GM12878 (cell line): ENCODE results near the gene METTL9.
"Not testable (repeated sequence)": the region's sequence is repeated elsewhere in the genome, so short reads cannot be mapped to it uniquely, and the experiment has no call there.

Source experiments
- ATF2 ChIP-seq: IDR thresholded peaks from 2 replicates; pipeline ENCODE4 v1.6.1; 2012; ENCODE audit warnings: low read length, inconsistent platforms
- BACH1 ChIP-seq: fragments of 450-650 bp; IDR thresholded peaks from 2 replicates; pipeline ENCODE4 v1.6.1; 2017; ENCODE audit warnings: mild to moderate bottlenecking, borderline replicate concordance
- CREB1 ChIP-seq: IDR thresholded peaks from 2 replicates; pipeline ENCODE4 v1.6.1; 2012; ENCODE audit warnings: low read depth, mild to moderate bottlenecking, inconsistent platforms
- CTCF ChIP-seq, 3 experiments: IDR thresholded peaks in 2 of 3; conservative IDR thresholded peaks in 1 of 3; 2 replicates each; pipeline ENCODE4 v1.5.1; 2011; ENCODE audit warnings: low read depth in 3 of 3, low read length in 3 of 3, mild to moderate bottlenecking in 3 of 3, control low read depth in 2 of 3, moderate library complexity in 2 of 3, inconsistent platforms in 1 of 3, mixed read lengths in 1 of 3; ENCODE audit not compliant: control insufficient read depth in 2 of 3, insufficient read depth in 1 of 3; ENCODE audit errors: extremely low read depth in 1 of 3
- EZH2 ChIP-seq: IDR thresholded peaks from 2 replicates; pipeline ENCODE4 v1.6.1; 2012; ENCODE audit warnings: low read depth, mild to moderate bottlenecking, control low read depth, inconsistent platforms, low read length, borderline replicate concordance; ENCODE audit not compliant: control insufficient read depth
- POLR2A ChIP-seq: IDR thresholded peaks from 2 replicates; pipeline ENCODE4 v1.6.1; 2011; ENCODE audit warnings: low read depth, mild to moderate bottlenecking, low read length
- POLR2AphosphoS5 ChIP-seq: IDR thresholded peaks from 2 replicates; pipeline ENCODE4 v1.6.1; 2011; ENCODE audit warnings: mild to moderate bottlenecking, low read length, inconsistent platforms
- REST ChIP-seq: IDR thresholded peaks from 2 replicates; pipeline ENCODE4 v1.6.1; 2012; ENCODE audit warnings: mild to moderate bottlenecking, low read depth, low read length
- RFX5 ChIP-seq: IDR thresholded peaks from 2 replicates; pipeline ENCODE4 v1.6.1; 2011; ENCODE audit warnings: low read depth, low read length, improper control_type of control experiment
- SIX5 ChIP-seq: IDR thresholded peaks from 2 replicates; pipeline ENCODE4 v1.6.1; 2011; ENCODE audit warnings: mild to moderate bottlenecking, low read depth, low read length, moderate library complexity; ENCODE audit not compliant: severe bottlenecking
- ZNF384 ChIP-seq: IDR thresholded peaks from 2 replicates; pipeline ENCODE4 v1.6.1; 2012; ENCODE audit warnings: low read depth, mild to moderate bottlenecking, low read length, improper control_type of control experiment, borderline replicate concordance

GRCh38 chr16:21551600-21551999, 47.8 kb upstream of the METTL9 start:
- not testable (repeated sequence) for TF ChIP-seq POLR2AphosphoS5; REST; CTCF (IDR thresholded peaks at IDR 0.05 in 2 of 3, conservative IDR thresholded peaks at IDR 0.05 in 1 of 3; ENCODE audit: control insufficient read depth in 2 of 3, extremely low read depth in 1 of 3, insufficient read depth in 1 of 3, low read depth in 3 of 3, low read length in 3 of 3); BACH1; CREB1; RFX5; SIX5; ZNF384; ATF2; EZH2; POLR2A
